Brain microvascular endothelial cell (primary cell): Measurements from ENCODE around the gene CSF1R.
A peak's percentile ranks its signal among the peaks of the same experiment; 100 is the strongest.

ENCODE experiments used
- DNase-seq: peaks from one replicate; pipeline ENCODE4 v3.0.0-alpha.2; 2020
- H3K27ac ChIP-seq: fragments of 250-450 bp; sonication (Bioruptor Pico); 2 replicates; pipeline ENCODE4 v1.5.1; 2020; ENCODE audit warnings: mild to moderate bottlenecking, moderate library complexity
- H3K27me3 ChIP-seq: fragments of 250-450 bp; sonication (Bioruptor Pico); replicated peaks from 2 replicates; pipeline ENCODE4 v1.5.1; 2020; ENCODE audit warnings: mild to moderate bottlenecking
- H3K36me3 ChIP-seq: fragments of 250-450 bp; sonication (Bioruptor Pico); replicated peaks from 2 replicates; pipeline ENCODE4 v1.5.1; 2020; ENCODE audit warnings: mild to moderate bottlenecking
- H3K4me3 ChIP-seq: 2 replicates; pipeline ENCODE4 v1.5.1; 2011; ENCODE audit warnings: low read depth, mild to moderate bottlenecking, control low read depth, low read length, moderate library complexity
- CTCF ChIP-seq: IDR thresholded peaks from 2 replicates; pipeline ENCODE4 v1.5.1; 2011; ENCODE audit warnings: low read depth, mild to moderate bottlenecking, moderate library complexity, low read length, control low read depth, inconsistent platforms; ENCODE audit errors: missing control alignments
- in situ Hi-C: cut with HindIII; loops from 2 replicates; pipeline ENCODE4 v1.10.0; 2017; ENCODE audit warnings: low sequenced_read_pairs, low pct_ligation_motif_present

The CSF1R gene

DNA sequence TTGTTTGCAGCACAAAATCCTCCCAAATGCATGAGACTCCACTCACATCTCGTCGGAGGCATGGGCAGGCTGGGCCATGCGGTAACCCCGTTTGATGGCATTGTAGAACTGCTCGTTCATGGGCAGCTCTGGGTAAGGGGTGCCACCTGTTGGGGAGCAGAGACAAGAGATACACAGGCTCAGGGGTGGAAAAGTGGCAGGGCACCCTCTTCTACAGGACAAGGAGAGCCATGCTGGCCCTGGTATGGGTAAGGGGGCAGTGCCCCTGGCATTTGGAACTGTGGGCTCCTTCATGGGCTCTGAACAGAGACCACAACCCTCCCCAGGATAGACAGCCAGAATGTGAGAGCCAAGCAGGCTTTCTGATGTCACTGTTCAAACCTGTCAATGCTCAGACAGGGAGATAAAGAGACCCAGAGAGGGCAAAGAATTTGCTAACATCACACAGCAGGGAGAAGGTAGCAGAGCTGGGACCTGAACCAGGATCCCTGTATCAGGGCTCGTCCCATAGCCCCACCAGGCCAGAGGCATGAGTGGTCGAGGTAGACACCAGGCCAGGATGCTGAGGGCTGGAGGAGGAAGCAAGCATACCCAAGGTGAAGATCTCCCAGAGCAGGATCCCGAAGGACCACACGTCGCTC is 33.2 kb upstream of the CSF1R start:
- Histone ChIP-seq H3K36me3 (peaks cover 97% of the 10 kb centered on the region), H3K27me3 (no peaks in the 10 kb centered on the region), H3K4me3 (no peak overlapping the region), H3K27ac (no peak overlapping the region)
- peak; percentile 7 for TF ChIP-seq CTCF
- no peak for DNase-seq
- in situ Hi-C loops = no loop called here

DNA sequence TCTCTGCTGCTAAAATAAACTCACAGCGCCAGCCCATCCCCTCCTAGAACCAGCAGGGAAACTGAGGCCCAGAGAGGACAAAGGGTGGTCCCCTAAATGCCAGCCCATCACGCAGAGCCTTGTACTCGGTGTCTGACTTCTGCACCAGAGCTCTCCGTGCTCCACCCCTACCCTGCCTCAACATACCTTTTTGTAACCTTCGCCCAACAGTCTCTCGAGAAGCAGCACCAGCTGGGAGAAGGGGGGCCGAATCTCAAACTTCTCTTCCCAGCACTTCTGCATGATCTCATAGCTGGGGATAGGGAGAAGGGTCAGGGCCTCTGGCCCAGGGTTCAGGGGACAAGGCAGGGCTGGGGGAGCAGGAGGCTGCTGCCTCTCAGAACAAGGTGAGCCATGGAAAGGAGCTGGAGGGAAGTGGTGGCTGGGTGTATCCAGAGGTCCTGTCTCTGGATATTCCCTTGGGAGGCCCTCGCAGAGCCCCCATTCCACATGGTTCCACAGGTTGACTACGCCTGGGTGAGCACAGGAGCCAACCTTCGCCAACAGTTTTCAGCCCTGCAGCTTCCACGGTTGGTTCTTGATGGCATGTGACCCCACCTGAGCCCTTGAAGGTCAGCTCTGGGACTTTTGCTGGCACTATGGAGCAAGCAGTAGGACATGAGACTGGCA is 32.3 kb upstream of the CSF1R start:
- TF ChIP-seq CTCF = no peak
- Histone ChIP-seq H3K36me3 (peaks cover 95% of the 10 kb centered on the region), H3K27me3 (no peaks in the 10 kb centered on the region), H3K4me3 (no peak overlapping the region), H3K27ac (no peak overlapping the region)
- no peak for DNase-seq
- in situ Hi-C loops = no loop called here

DNA sequence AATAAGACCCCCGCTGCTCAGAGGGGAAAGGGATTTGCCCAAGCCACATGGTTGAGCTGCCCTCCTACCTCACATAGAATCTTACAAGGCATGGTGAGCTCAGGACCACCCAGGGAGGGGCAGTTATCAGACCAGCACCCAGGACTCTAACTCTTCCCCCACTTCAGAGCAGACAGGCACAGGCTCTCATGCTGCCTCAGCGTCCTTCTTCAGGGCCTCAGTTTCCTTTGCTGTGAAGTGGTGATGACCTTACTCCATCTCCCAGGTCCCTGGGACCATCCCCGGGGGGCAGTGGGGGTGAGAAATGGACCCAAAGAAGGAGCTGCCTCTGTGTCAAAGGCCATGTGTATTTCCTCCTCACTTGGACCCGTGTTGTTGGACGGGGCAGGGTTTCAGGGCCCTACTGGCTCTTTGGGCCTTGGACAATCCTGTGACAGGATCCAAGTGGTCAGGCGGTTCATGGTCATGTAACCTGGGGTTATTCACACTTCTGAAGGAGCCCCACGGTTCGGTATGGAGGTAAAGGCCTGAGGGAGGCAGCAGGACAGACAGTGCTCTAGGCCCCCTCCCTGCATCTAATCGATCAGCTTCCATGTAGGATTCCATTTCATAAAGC is 31.7 kb upstream of the CSF1R start:
- in situ Hi-C loops = no loop called here
- H3K27ac ChIP-seq = no peak overlapping the region
- TF ChIP-seq CTCF = no peak
- H3K36me3 ChIP-seq = peaks cover 90% of the 10 kb centered on the region
- H3K27me3 ChIP-seq = no peaks in the 10 kb centered on the region
- no peak for DNase-seq
- no peak overlapping the region for H3K4me3 ChIP-seq

- DNase-seq = no peak
Observed at GRCh38 chr5:150116667-150117400, 30.5 kb upstream of the CSF1R start.

More at GRCh38 chr5:150116667-150117400, 30.5 kb upstream of the CSF1R start:
- Histone ChIP-seq H3K27me3 (no peaks in the 10 kb centered on the region), H3K27ac (no peak overlapping the region), H3K36me3 (peaks cover 78% of the 10 kb centered on the region), H3K4me3 (no peak overlapping the region)
- in situ Hi-C loops = no loop called here
- no peak for TF ChIP-seq CTCF
